HS-27A (cell line): ENCODE data around the gene EPN1.

Experiments
- DNase-seq: peaks from one replicate; pipeline ENCODE4 v3.0.0-alpha.2; 2012; ENCODE audit warnings: low read depth, missing footprints

Gene EPN1

DNA sequence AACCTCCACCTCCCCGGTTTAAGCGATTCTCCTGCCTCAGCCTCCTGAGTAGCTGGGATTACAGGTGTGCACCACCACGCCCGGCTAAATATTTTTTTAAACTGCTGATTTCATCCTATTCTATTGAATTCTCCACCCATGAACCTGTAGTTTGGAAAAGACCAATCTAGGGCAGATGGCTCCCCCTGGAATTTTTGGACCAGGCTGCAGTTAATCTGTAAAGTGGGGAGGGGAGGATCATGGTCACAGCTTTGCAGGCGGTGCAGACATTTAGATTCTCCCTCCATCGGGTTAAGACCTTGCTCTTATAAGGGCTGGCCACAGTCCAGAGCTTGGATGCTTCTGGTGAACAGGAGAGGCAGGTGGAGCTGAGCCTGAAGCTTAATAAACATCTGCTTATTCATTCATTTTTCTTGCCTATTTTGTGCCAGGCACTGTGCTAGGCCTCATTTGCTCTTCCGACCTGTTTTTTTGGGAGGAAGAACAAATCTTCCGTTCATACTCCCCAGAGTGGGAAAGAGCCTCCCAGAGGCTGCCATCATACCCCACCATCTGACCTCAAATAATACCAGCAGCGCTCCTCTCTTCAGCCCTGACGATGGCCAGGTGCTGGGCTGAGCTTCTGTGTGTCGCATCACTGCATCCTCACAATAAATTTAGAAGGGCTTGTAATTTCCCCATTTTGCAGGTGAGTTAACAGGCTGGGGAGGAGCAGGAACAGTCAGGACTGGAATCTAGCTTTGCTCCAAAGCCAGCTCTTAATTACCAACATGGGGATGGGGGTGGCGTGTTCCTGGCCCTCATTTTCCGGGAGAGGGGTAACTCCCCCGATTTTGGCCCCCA lies 27.9 kb upstream of the EPN1 start:
- DNase-seq, result no peak

- DNase-seq, result no peak
Observed at GRCh38 chr19:55647732-55648584, 27.1 kb upstream of the EPN1 start, which contains the start of gene CCDC106. Gene CCDC106 (plus strand): TSS chr19:55648212. CDS start chr19:55649047, 835 bp downstream.

DNA sequence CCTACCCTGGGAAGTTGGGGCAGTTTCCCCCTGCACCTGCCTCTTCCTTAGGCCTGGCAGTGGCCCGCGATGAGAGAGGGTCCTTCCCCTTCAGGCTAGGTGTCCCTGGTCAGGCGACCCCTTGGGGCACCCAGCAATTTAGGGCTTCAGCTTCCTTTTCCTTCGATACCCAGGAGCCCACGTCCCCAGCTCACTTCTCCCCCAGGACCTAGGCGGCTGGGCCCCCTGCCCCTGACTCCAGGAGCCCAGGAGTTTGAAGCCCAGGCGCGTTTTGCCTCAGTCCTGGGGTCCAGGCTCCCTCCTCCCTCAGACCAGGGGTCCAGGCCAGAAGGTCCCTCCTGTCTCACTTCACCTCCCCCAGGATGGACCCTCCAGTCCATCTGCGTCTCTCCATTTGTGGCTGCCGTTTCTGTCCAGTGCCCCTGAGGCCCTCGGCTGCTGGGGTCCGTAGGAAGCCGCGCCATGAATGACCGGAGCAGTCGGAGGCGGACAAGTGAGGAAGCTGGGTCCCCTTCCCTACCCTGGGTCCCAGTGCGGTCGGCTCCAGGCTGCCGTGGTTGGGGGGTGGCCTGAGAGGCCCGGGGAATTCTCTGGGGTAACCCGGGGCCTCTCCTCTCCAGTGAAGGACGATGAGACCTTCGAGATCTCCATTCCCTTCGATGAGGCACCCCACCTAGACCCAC lies 26.3 kb upstream of the EPN1 start:
- DNase-seq, result no peak

DNA sequence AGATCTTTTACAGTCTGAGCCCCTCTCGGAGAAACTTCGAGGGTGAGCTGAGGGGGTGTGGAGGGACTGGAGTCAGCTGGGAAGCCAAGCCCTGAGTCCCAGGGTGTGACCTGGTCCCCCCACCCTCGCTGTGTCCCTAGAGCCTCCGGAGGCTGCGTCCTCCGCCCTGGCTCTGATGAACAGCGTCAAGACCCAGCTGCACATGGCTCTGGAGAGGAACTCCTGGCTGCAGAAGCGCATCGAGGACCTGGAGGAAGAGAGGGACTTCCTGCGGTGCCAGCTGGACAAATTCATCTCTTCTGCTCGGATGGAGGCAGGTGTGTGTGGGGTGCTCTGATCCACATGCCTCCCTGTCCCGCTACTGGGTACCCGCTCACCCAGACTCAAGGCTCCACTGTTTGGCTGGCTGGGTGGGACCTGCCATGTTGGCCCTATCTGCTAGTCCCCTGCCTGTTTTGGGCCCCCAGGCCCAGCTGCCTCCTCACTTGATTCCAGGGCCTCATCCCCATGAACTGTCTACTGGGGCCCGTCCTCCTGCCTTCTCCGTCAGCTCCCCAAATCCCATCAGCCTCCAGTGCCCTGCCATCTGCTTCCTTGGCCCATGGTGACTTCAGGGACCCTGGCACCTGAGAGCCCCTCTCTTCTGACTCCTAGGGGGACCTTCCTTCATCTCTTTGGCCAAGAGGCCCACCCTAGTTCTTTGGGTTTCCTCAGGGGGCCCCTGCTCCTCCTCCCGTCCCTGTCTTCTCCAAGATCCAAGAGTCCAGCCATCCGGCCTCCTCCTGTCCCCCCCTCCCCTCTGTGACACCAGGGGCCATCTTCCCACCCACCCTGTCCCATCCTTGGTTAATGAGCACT lies 25.5 kb upstream of the EPN1 start:
- no peak for DNase-seq

DNA sequence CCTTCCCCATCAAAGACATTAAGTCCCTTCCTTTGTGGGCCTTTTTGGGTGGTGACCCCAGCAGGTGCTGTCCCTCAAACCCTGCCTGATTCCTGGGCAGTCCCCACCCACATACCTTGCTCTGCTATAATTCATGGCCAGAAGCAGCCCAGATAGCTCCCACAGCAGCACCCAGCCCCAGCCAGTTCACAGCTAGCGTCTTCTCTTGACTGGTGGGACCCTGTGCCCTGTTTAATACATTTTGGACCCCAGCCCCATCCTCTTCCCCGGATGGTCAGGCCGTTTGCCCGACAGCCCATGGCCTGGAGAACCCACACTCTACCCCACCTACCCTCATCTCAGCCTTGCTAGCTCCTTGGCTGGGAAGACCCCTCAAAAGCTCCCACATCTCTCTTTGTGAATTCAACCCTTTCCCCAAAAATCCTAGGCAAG lies 24.9 kb upstream of the EPN1 start:
- no peak for DNase-seq

DNA sequence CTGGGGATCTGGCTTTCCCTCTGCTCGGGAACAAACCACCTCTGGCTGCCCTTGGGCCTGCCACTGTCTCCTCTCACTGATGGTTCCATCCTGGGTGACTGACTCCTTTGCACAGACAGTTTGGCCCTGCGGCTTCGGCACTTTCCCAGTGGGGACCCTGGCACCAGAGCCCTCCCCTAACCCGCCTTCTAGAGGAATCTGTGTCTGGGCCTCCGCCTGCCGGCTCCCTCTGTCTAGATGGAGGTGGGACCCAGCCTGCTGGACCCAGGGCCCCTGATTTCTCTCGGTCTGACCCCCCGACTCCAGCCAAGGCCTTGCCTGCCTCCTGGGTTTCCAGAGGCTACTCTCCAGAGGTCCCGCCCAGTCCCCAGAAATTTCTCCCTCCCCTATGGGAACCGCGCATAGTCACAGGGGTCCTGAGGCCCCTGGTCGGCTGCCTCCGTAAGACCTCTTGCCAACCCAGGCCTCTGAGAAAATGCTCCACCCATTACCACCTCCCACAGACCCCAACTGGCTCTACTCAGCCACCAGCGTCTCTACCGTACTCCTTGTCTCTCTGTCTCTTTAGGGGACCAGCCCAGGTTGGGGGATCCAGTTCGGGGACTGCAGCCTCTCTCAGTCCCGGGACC lies 24.3 kb upstream of the EPN1 start:
- DNase-seq, result no peak

GRCh38 chr19:55651236-55651635 lies 23.8 kb upstream of the EPN1 start:
- no peak for DNase-seq

- DNase-seq, result no peak
Observed at GRCh38 chr19:55652311-55653128, 22.5 kb upstream of the EPN1 start.

DNA sequence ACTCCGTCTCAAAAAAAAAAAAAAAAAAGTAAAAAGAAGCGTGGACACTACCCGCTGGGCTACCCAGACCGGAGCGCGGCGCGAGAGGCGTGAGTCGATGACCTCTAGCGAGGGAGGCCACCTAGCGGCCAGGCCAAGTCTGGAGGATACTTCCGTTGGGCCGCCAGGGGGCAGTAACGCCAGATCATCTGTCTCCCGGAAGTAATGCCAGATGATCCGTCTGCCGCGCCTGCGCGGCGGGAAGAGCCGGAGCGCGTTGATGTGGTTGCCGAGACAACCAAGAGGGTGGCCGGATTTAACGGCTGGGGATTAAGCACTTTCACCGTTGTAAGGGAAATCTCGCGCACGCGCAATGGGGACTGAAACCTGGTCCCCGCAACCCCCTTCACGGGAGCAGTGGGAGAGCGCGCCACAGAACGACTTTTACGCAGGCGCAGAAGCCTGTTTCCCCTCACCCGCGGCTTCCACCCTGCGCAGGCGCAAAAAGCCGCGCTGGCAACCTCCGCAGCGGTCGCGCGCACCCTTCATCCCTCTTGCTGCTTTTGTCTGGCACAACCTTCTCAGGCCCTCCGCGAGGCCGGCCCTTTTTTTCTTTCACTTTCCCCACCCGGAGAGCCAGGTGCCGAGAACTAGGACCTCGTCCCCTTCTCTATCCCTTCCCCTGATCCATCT lies 21.2 kb upstream of the EPN1 start:
- peak; percentile 99 for DNase-seq

- peak; percentile 100 for DNase-seq
Observed at GRCh38 chr19:55654323-55654867, 20.6 kb upstream of the EPN1 start.

DNA sequence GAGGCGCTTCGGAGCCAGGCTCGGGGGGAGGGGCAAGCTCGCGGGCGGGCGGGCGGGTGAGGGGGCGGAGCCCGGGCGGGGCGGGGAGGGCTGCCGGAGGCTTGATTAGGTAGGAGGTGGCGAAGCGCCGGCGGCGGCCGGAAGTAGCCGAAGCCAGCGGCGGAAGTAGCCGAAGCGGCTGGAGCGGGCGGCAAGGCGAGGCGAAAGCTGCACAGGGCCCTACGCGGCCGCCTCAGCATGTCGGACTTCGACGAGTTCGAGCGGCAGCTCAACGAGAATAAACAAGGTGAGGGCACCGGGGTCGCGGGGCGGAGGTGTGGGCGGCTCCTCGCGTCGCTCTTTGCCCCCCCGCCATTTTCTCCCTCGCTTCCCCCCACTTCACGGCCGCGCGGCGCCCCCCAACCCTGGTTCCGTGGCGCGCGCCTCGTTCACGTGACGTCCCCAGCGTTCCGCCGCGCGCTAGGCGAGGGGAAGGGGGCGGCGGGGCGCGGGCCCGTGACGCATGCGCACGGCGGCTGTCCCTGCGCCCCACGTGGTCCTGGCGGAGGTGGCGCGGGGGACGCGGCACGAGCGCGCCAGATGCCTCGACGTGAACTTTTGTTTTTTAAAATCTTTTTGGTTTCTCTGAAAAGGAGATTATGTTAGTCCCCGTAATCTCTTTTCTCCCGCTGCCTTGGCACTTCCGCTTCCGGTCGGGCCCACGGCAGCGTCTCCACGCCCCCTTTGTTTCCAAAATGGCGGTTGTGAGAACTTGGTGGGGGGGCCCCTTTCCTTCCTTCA lies 20.0 kb upstream of the EPN1 start, which contains the start of gene U2AF2:
U2AF2 (plus strand) TSS at position 168 of the 780 bp plus-strand sequence; CDS start at position 238, 70 bp downstream.
- peak; percentile 81 for DNase-seq

- no peak for DNase-seq
Observed at GRCh38 chr19:55655648-55656040, 19.4 kb upstream of the EPN1 start.

- no peak for DNase-seq
Observed at GRCh38 chr19:55656552-55656951, 18.5 kb upstream of the EPN1 start.

DNA sequence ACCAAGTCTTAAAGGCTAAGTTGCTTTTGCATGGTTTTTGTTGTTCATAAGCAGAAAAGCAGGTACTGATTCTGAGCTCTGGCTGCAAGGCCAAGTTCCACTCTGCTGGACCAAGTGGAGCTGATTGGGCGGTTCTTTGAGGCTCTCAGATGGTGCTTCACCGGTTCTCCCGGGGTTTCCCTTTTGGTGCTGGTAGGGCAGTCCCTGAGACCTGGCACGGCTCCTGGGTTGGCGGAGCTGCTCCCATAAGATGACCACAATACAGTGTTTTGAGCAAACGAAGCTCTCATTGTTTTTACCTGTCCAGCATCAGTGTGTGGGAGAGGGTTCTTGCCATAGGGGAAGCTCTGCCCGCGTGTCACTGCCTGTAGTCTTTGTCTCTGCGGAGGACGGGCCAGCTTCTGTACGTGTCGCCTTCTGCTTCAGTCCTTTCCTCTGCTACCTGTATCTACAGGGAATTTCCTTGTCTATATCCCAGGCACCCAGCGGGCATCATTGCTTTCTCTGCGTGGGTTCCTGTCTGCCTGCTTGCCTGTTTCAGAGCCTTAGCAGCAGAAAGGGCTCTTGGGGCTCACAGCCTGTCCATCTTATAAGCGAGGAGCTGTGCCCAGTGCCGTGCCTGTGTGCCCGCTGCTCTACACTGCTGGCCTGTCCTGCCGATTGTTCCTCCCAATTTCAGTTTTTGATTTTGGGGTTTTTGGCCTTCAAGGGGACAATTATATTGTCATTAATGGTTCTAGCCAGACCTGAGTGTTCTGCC lies 17.9 kb upstream of the EPN1 start:
- no peak for DNase-seq

- no peak for DNase-seq
Observed at GRCh38 chr19:55658846-55659459, 16.1 kb upstream of the EPN1 start.

- no peak for DNase-seq
Observed at GRCh38 chr19:55659822-55660221, 15.2 kb upstream of the EPN1 start.

GRCh38 chr19:55660404-55660803 lies 14.6 kb upstream of the EPN1 start:
- no peak for DNase-seq
